Measurements from ENCODE around the gene OTULIN.

- TF ChIP-seq CTCF (conservative IDR thresholded peaks at IDR 0.05 in 1 of 2, IDR thresholded peaks at IDR 0.05 in 1 of 2; ENCODE audit: extremely low read depth in 1 of 2, insufficient read depth in 1 of 2, low read depth in 1 of 2, low read length in 2 of 2) = no peak
- no peak for TF ChIP-seq EZH2 (IDR thresholded peaks at IDR 0.05; ENCODE audit: borderline replicate concordance, low read length)
These were observed 19.8 kb upstream of the OTULIN start for GRCh38 chr5:14644623-14645237.

Measured in mammary epithelial cell (primary cell).